Mucosa of rectum (tissue), 2 donors: ENCODE data around the gene METTL1.

Experiments used
- H3K27ac ChIP-seq, 2 donors: one replicate each; pipeline ENCODE4 v1.7.0; 2013; ENCODE audit warnings: inconsistent platforms in 2 of 2, low read depth in 2 of 2, low read length in 2 of 2
- H3K27me3 ChIP-seq, 2 donors: one replicate each; pipeline ENCODE4 v1.7.0; 2013; ENCODE audit warnings: low read length in 2 of 2; ENCODE audit not compliant: control insufficient read depth in 2 of 2, insufficient read depth in 2 of 2
- H3K36me3 ChIP-seq, 2 donors: one replicate each; pipeline ENCODE4 v1.7.0; 2013; ENCODE audit warnings: low read length in 2 of 2; ENCODE audit not compliant: control insufficient read depth in 2 of 2, insufficient read depth in 2 of 2
- H3K4me1 ChIP-seq, 2 donors: one replicate each; pipeline ENCODE4 v1.7.0; 2013; ENCODE audit warnings: low read length in 2 of 2, mild to moderate bottlenecking in 1 of 2; ENCODE audit not compliant: control insufficient read depth in 2 of 2, insufficient read depth in 2 of 2
- H3K4me3 ChIP-seq, 2 donors: one replicate each; pipeline ENCODE4 v1.7.0; 2013; ENCODE audit warnings: low read length in 2 of 2
- H3K9ac ChIP-seq, 2 donors: one replicate each; pipeline ENCODE4 v1.7.0; 2013; ENCODE audit warnings: low read length in 2 of 2, low read depth in 1 of 2, mild to moderate bottlenecking in 1 of 2
- H3K9me3 ChIP-seq, 2 donors: one replicate each; pipeline ENCODE4 v1.7.0; 2013; ENCODE audit warnings: low read length in 2 of 2; ENCODE audit not compliant: control insufficient read depth in 2 of 2
- donor health status: healthy.
- donor health status: Normal muscosa, but diverticular disease.

The METTL1 gene

GRCh38 chr12:57749061-57749460, 22.8 kb downstream of the METTL1 start:
- H3K4me1 ChIP-seq: peaks cover 33 to 34% of the 10 kb centered on the region in 2 donors
- no peaks in the 10 kb centered on the region for H3K9me3 ChIP-seq
- H3K9ac ChIP-seq: no peak overlapping the region
- peaks cover 26 to 29% of the 10 kb centered on the region in 2 donors for H3K36me3 ChIP-seq
- no peak overlapping the region for H3K4me3 ChIP-seq
- no peak overlapping the region for H3K27ac ChIP-seq
- no peaks in the 10 kb centered on the region for H3K27me3 ChIP-seq

DNA sequence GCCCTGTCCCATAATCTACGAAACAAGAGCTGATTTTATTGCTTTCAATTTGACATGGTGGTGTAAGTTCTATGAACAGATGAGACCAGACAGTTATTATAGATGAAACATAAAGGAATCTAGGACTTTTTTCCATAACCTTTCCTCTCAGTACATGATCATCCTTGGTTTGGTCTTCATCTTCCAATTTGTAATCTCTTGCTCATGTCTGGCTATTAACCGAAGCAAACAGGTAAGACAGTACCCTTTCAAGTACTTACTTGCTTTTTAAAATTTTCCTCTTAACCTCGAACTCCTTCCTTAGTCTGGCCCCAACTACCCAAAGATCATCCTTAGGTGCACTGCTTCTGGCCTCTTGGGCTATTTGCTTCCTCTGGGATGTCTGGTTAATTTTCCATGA, 25.9 kb downstream of the METTL1 start:
- Histone ChIP-seq H3K27ac (no peak overlapping the region), H3K36me3 (peaks cover 26 to 29% of the 10 kb centered on the region in 2 donors), H3K9me3 (no peaks in the 10 kb centered on the region), H3K4me1 (peaks cover 15 to 16% of the 10 kb centered on the region in 2 donors), H3K9ac (no peak overlapping the region), H3K27me3 (peaks cover 0 to 12% of the 10 kb centered on the region in 2 donors), H3K4me3 (peak overlapping the region; percentile 81 to 98)

- H3K27me3 ChIP-seq: peaks cover 0 to 17% of the 10 kb centered on the region in 2 donors
- peaks cover 14 to 16% of the 10 kb centered on the region in 2 donors for H3K4me1 ChIP-seq
- H3K27ac ChIP-seq: peak overlapping the region; percentile 91 to 93
- peaks cover 23 to 26% of the 10 kb centered on the region in 2 donors for H3K36me3 ChIP-seq
- no peaks in the 10 kb centered on the region for H3K9me3 ChIP-seq
- H3K4me3 ChIP-seq: peak overlapping the region; percentile 81 to 98
- peak overlapping the region; percentile 92 to 100 for H3K9ac ChIP-seq
Observed at GRCh38 chr12:57745485-57745881, 26.4 kb downstream of the METTL1 start.

GRCh38 chr12:57744777-57745484, 27.0 kb downstream of the METTL1 start, which contains the start of gene TSPAN31:
TSS of gene TSPAN31 (plus strand) at chr12:57745039. CDS start at chr12:57745155, 116 bp downstream.
- Histone ChIP-seq H3K4me1 (peaks cover 14 to 16% of the 10 kb centered on the region in 2 donors), H3K9ac (peak within 1 kb of the TSS; percentile 92 to 100), H3K27ac (peak within 1 kb of the TSS; percentile 91 to 93), H3K4me3 (peak within 1 kb of the TSS; percentile 81 to 98), H3K27me3 (peaks cover 0 to 17% of the 10 kb centered on the region in 2 donors), H3K36me3 (peaks cover 20 to 26% of the 10 kb centered on the region in 2 donors), H3K9me3 (no peaks in the 10 kb centered on the region)

DNA sequence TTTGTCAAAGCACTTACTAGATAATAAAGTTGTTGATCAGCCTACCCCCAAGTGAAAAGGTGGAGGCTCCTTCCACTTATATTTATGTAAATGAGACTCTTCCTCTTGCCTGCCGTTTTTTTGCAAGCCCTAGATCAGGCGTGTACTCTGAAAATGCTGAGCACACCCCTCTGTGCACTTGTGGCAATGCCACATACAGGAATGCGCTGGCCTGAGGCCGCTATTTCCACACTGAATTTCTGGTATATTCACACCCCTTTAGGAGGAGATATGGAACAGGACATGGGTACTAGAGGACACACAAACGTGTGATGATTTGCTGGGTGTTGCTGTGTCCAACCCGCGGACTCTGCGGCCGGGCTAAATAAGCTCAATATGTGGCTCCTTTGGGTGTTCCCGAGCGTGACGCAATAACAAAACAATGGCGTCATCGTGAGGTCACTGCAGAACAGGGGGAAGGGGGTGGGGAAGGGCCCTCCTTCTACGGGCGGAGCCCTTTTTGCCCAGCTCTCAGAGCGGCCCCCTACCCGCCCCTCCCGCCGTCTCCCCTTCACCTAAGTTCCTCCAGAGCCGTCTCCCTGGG, 27.6 kb downstream of the METTL1 start:
- Histone ChIP-seq H3K9me3 (no peaks in the 10 kb centered on the region), H3K9ac (peak overlapping the region; percentile 92 to 100), H3K27me3 (peaks cover 3 to 23% of the 10 kb centered on the region in 2 donors), H3K27ac (peak overlapping the region; percentile 91 to 93), H3K4me1 (peaks cover 14 to 16% of the 10 kb centered on the region in 2 donors), H3K4me3 (peak overlapping the region; percentile 81 to 98), H3K36me3 (peaks cover 19 to 20% of the 10 kb centered on the region in 2 donors)

GRCh38 chr12:57743769-57744168, 28.1 kb downstream of the METTL1 start:
- peaks cover 6 to 28% of the 10 kb centered on the region in 2 donors for H3K27me3 ChIP-seq
- no peak overlapping the region for H3K27ac ChIP-seq
- peaks cover 14 to 16% of the 10 kb centered on the region in 2 donors for H3K4me1 ChIP-seq
- H3K9ac ChIP-seq: no peak overlapping the region
- peak overlapping the region in 1 of 2 donors; percentile 98 for H3K4me3 ChIP-seq
- H3K36me3 ChIP-seq: peaks cover 14 to 15% of the 10 kb centered on the region in 2 donors
- H3K9me3 ChIP-seq: no peaks in the 10 kb centered on the region

- Histone ChIP-seq H3K4me3 (peak overlapping the region; percentile 44 to 80), H3K36me3 (peaks cover 4 to 5% of the 10 kb centered on the region in 2 donors), H3K9me3 (no peaks in the 10 kb centered on the region), H3K9ac (peak overlapping the region; percentile 5 to 27), H3K4me1 (peaks cover 16% of the 10 kb centered on the region in 2 donors), H3K27ac (peak overlapping the region; percentile 43 to 45), H3K27me3 (peaks cover 8 to 32% of the 10 kb centered on the region in 2 donors)
Observed at GRCh38 chr12:57741844-57742738, 29.8 kb downstream of the METTL1 start.

GRCh38 chr12:57741413-57741789, 30.5 kb downstream of the METTL1 start:
- H3K27ac ChIP-seq: peak overlapping the region in 1 of 2 donors; percentile 45
- H3K4me1 ChIP-seq: peaks cover 16 to 17% of the 10 kb centered on the region in 2 donors
- peak overlapping the region; percentile 5 to 27 for H3K9ac ChIP-seq
- H3K4me3 ChIP-seq: peak overlapping the region; percentile 44 to 80
- H3K27me3 ChIP-seq: peaks cover 14 to 36% of the 10 kb centered on the region in 2 donors
- no peaks in the 10 kb centered on the region for H3K9me3 ChIP-seq
- no peaks in the 10 kb centered on the region for H3K36me3 ChIP-seq

DNA sequence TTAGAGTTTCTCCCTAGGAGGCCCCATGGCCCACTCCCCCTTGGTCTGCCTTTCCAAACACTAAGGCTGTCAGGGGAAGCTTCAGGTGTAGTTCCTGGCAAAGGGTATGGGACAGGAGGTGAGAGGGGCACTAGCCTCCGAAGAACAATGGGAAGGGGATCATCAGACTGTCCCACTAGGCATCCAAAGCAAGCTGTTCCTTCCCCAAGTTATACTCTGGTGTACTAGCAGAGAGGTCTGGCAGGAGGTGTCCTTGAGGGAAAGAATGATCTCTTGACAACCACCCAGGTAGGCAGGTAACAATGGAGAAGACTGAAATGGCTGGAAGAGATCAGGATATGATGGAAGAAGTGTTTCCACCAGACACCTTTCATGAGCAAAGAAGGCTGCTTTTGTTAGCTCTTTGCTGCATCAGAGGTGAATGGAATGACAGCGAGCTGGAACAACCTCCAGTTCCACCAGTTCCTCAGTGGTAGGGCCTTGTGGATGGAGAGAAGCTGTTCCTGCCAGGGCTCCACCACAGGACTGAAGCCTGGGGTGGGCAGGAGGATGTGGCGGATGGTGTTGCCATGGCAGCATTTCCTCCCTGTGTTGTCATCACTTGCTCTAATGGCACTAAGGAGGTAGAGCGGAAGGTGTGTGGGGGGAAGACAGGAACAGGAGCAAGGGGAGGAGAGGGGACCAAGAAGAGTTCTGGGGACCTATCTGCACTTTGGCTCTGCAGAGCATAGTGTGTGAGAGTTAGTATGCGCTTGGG, 31.1 kb downstream of the METTL1 start:
- Histone ChIP-seq H3K36me3 (no peaks in the 10 kb centered on the region), H3K4me3 (peak overlapping the region in 1 of 2 donors; percentile 80), H3K27me3 (peaks cover 17 to 42% of the 10 kb centered on the region in 2 donors), H3K27ac (no peak overlapping the region), H3K4me1 (peaks cover 15 to 17% of the 10 kb centered on the region in 2 donors), H3K9me3 (no peaks in the 10 kb centered on the region), H3K9ac (no peak overlapping the region)
